ENCODE data around the gene FSTL3.
"Not testable (repeated sequence)": the region's sequence is repeated elsewhere in the genome, so short reads cannot be mapped to it uniquely, and the experiment has no call there.

FSTL3 gene

DNA sequence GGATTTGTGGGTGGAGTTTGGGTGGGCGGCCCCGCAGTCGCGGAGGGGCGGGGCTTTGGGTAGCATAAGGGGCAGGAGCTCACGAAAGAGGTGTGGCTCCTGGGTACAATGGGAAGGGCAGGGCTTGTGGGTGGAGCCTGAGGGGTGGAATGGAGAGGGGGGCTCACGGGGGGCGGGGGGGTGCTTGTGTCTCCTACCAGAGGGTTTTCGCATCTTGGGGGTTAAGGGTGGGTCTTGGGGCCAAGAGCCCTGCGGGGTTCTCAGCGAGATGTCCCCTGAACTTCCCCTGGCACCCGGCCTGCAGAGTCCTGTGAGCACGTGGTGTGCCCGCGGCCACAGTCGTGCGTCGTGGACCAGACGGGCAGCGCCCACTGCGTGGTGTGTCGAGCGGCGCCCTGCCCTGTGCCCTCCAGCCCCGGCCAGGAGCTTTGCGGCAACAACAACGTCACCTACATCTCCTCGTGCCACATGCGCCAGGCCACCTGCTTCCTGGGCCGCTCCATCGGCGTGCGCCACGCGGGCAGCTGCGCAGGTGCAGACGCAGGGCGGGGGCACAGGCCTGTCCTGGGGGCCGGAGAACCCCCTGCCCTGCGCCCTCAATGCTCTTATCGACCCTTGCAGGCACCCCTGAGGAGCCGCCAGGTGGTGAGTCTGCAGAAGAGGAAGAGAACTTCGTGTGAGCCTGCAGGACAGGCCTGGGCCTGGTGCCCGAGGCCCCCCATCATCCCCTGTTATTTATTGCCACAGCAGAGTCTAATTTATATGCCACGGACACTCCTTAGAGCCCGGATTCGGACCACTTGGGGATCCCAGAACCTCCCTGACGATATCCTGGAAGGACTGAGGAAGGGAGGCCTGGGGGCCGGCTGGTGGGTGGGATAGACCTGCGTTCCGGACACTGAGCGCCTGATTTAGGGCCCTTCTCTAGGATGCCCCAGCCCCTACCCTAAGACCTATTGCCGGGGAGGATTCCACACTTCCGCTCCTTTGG, 5.1 kb downstream of the FSTL3 start:
- peak in 1 of 3 donors; percentile 92 for DNase-seq (ENCODE audit: low read depth in 3 of 3, low spot score in 1 of 3)

GRCh38 chr19:682678-683320, 6.6 kb downstream of the FSTL3 start:
- DNase-seq (ENCODE audit: low read depth in 3 of 3, low spot score in 1 of 3), result no peak

GRCh38 chr19:685454-685931, 9.3 kb downstream of the FSTL3 start:
- DNase-seq (ENCODE audit: low read depth in 3 of 3, low spot score in 1 of 3), result no peak

GRCh38 chr19:686589-687297, 10.6 kb downstream of the FSTL3 start:
- DNase-seq (ENCODE audit: low read depth in 3 of 3, low spot score in 1 of 3), result no peak

- DNase-seq (ENCODE audit: low read depth in 3 of 3, low spot score in 1 of 3), result no peak
Measured at GRCh38 chr19:687569-688166, 11.5 kb downstream of the FSTL3 start.

DNA sequence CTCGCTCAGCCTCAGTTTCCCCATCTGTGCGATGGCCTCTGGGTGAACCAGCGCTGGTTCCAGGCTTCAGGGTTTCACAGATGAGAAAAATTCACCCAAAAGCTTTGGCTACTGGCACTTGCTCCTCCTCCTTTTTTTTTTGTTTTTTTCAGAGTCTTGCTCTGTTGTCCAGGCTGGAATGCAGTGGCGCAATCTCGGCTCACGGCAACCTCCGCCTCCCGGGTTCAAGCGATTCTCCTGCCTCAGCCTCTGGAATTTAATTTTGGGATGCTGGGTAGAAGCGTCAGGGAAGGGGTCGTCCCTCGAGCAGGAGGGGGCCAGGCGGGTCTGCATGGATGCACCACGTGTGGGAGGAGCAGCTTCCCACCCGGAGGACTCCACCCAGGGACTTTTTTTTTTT, 12.0 kb downstream of the FSTL3 start:
- no peak for DNase-seq (ENCODE audit: low read depth in 3 of 3, low spot score in 1 of 3)

DNA sequence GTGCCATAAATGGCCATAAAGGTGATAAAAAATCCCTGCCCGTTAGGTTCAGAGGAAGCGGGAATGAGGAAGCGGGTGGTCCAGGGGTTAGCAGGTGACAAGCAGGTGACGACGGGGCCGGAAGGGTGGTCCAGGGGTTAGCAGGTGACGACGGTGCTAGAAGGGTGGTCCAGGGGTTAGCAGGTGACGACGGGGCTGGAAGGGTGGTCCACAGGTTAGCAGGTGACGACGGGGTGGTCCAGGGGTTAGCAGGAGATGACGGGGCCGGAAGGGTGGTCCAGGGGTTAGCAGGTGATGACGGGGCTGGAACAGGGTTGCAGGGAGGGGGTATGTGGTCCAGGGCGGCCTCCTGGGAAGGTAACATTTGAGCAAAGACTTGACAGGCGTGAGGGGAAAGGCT, 12.8 kb downstream of the FSTL3 start:
- no peak for DNase-seq (ENCODE audit: low read depth in 3 of 3, low spot score in 1 of 3)

DNA sequence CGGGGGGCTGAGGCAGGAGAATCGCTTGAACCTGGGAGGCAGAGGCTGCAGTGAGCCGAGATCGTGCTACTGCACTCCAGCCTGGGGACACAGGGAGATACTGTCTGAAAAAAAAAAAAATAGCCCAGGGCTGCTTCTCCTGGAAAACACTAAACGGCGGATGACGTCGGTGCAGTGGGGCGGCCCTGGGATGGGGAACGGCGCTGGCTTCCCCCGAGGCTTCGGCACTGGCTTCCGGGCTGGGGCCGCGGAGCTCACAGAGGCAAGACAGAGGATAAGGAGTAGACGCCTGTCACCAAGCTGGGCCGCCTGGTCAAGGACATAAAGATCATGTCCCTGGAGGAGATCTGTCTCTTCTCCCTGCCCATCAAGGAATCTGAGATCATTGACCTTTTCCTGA, 14.0 kb downstream of the FSTL3 start:
- DNase-seq (ENCODE audit: low read depth in 3 of 3, low spot score in 1 of 3), result no peak

DNA sequence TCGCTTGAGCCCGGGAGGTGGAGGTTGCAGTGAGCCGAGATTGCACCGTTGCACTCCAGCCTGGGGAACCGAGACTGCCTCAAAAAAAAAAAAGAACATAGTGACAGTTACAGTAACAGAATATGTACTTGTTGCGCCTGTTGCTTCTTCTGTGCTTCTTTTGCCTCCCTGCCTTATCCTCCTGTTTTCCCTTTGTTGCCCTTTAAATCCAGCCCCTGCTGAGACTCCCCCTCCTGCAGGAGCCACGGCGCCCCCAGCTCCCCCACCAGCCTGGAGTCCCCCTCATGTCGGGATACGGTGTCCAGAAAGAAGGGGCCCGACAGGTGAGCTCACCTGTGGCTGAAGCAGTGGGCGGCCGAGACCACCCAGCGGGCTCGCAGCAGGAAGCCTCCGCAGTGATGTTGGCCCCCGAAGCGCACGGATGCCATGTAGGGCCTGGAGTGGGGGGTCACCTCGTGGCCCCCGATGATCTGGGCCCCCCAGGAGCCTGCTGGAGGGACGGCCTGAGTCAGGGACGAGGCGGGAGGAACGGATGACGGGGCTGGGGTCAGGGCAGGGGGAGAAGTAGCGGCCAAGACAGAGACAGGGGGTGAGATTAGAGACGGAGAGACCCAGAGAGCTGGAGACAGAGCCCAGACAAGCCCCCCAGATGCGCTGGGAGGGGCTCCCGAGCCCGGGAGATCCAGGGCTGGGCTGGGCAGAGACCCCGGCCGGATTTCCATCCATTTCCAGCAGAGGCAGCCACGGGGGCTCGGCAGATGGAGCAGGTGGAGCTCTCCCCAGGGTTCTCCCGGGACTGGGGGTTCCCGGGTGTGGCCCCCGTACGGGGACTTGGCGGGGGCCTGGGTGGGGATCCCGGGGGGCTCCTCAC, 18.5 kb downstream of the FSTL3 start:
- no peak for DNase-seq (ENCODE audit: low read depth in 3 of 3, low spot score in 1 of 3)

- no peak for DNase-seq (ENCODE audit: low read depth in 3 of 3, low spot score in 1 of 3)
Measured at GRCh38 chr19:695352-695949, 19.3 kb downstream of the FSTL3 start, which contains the start of gene PRSS57. PRSS57 (minus strand) TSS chr19:695452; CDS start chr19:695430, 22 bp downstream.

DNA sequence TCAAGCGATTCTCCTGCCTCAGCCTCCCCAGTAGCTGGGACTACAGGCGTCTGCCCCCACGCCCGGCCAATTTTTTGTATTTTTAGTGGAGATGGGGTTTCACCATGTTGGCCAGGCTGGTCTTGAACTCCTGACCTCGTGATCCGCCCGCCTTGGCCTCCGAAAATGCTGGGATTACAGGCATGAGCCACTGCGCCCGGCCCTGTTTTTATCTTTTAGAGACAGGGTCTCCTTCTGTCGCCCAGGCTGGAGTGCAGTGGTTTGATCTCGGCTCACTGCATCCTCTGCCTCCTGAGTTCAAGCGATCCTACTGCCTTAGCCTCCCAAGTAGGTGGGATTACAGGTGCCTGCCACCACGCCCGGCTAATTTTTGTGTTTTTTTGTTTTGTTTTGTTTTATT, 22.3 kb downstream of the FSTL3 start:
- DNase-seq (ENCODE audit: low read depth in 3 of 3, low spot score in 1 of 3), result not testable (repeated sequence)

DNA sequence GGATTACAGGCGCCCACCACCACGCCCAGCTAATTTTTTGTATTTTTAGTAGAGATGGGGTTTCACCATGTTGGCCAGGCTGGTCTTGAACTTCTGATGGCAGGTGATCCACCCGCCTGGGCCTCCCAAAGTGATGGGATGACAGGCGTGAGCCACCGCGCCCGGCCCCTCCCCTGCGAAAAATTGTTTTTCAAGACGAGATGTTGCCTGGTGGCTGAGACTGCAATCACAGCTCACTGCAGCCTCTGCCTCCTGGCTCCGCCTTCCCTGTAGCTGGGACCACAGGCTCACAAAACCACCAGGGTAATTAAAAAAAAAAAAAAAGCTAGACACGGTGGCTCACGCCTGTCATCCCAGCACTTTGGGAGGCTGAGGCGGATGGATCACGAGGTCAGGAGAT, 23.7 kb downstream of the FSTL3 start:
- DNase-seq (ENCODE audit: low read depth in 3 of 3, low spot score in 1 of 3), result not testable (repeated sequence)

GRCh38 chr19:702847-703246, 26.7 kb downstream of the FSTL3 start:
- not testable (repeated sequence) for DNase-seq (ENCODE audit: low read depth in 3 of 3, low spot score in 1 of 3)

- no peak for DNase-seq (ENCODE audit: low read depth in 3 of 3, low spot score in 1 of 3)
Measured at GRCh38 chr19:703329-703650, 27.1 kb downstream of the FSTL3 start.

GRCh38 chr19:703651-704446, 27.7 kb downstream of the FSTL3 start:
- peak in 1 of 3 donors; percentile 54 for DNase-seq (ENCODE audit: low read depth in 3 of 3, low spot score in 1 of 3)

GRCh38 chr19:704447-704741, 28.2 kb downstream of the FSTL3 start:
- no peak for DNase-seq (ENCODE audit: low read depth in 3 of 3, low spot score in 1 of 3)

GRCh38 chr19:708154-709143, 32.3 kb downstream of the FSTL3 start, which contains the start of gene PALM:
PALM (plus strand) TSS chr19:708935; CDS start chr19:709147, 212 bp downstream.
- no peak for DNase-seq (ENCODE audit: low read depth in 3 of 3, low spot score in 1 of 3)
